SU-DHL-6 (cell line): Measurements from ENCODE around the gene DRD4.

Experiments
- EZH2phosphoT487 ChIP-seq: fragments of 200-600 bp; sonication (generic), shearing (Covaris generic); conservative IDR thresholded peaks from 2 replicates; pipeline ENCODE4 v1.6.1; 2018; ENCODE audit warnings: mild to moderate bottlenecking, antibody characterized with exemption, low read length, moderate library complexity, mixed read lengths
- TF ChIP-seq, protein P1 (sequence below): fragments of 200-600 bp; sonication (generic); IDR thresholded peaks from one replicate; pipeline ENCODE4 v1.5.1; 2017; ENCODE audit warnings: antibody characterized with exemption, mild to moderate bottlenecking, low read length, moderate library complexity; ENCODE audit not compliant: insufficient read depth, poor library complexity, severe bottlenecking

DNA sequence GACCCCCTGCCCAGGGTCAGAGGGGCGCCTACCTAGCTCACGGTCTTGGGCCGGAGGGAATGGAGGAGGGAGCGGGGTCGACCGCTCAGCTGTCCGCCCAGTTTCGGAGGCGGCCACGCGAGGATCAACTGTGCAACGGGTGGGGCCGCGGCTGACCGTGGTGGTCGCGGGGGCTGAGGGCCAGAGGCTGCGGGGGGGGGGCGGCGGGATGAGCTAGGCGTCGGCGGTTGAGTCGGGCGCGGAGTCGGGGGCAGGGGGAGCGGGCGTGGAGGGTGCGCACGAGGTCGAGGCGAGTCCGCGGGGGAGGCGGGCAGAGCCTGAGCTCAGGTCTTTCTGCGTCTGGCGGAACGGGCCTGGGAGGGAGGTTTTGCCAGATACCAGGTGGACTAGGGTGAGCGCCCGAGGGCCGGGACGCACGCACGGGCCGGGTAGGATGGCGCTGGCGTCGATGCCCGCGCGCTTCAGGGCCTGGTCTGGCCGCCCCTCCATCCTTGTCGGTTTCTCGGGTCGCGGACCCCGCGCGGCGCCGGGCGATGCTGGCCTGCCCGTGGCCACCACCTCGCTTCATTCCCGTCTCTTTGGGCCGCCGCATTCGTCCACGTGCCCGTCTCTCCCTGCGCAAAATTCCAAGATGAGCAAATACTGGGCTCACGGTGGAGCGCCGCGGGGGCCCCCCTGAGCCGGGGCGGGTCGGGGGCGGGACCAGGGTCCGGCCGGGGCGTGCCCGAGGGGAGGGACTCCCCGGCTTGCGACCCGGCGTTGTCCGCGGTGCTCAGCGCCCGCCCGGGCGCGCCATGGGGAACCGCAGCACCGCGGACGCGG is at the start of gene DRD4:
- TF ChIP-seq, protein P1, sequence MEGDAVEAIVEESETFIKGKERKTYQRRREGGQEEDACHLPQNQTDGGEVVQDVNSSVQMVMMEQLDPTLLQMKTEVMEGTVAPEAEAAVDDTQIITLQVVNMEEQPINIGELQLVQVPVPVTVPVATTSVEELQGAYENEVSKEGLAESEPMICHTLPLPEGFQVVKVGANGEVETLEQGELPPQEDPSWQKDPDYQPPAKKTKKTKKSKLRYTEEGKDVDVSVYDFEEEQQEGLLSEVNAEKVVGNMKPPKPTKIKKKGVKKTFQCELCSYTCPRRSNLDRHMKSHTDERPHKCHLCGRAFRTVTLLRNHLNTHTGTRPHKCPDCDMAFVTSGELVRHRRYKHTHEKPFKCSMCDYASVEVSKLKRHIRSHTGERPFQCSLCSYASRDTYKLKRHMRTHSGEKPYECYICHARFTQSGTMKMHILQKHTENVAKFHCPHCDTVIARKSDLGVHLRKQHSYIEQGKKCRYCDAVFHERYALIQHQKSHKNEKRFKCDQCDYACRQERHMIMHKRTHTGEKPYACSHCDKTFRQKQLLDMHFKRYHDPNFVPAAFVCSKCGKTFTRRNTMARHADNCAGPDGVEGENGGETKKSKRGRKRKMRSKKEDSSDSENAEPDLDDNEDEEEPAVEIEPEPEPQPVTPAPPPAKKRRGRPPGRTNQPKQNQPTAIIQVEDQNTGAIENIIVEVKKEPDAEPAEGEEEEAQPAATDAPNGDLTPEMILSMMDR = no peak
- TF ChIP-seq EZH2phosphoT487 = no peak
